Parathyroid adenoma (tissue), 2 donors: ENCODE data around the gene RALB.
"Not testable (repeated sequence)": the region's sequence is repeated elsewhere in the genome, so short reads cannot be mapped to it uniquely, and the experiment has no call there.

Source experiments
- H2AFZ ChIP-seq: fragments of 300-600 bp; sonication (generic); one replicate; pipeline ENCODE4 v1.7.0; 2017; ENCODE audit warnings: antibody characterized with exemption, mild to moderate bottlenecking
- H3K27ac ChIP-seq: fragments of 300-600 bp; sonication (generic); one replicate; pipeline ENCODE4 v1.7.0; 2017
- H3K27me3 ChIP-seq: fragments of 300-600 bp; sonication (generic); one replicate; pipeline ENCODE4 v1.7.0; 2017; ENCODE audit warnings: low read length; ENCODE audit not compliant: control insufficient read depth, insufficient read depth
- H3K36me3 ChIP-seq: fragments of 300-600 bp; sonication (generic); one replicate; pipeline ENCODE4 v1.7.0; 2017; ENCODE audit warnings: low read length; ENCODE audit not compliant: control insufficient read depth, insufficient read depth
- H3K4me1 ChIP-seq: fragments of 300-600 bp; sonication (generic); one replicate; pipeline ENCODE4 v1.7.0; 2017; ENCODE audit warnings: control low read depth
- H3K4me2 ChIP-seq: fragments of 300-600 bp; sonication (generic); one replicate; pipeline ENCODE4 v1.7.0; 2017; ENCODE audit warnings: low read length
- H3K4me3 ChIP-seq: fragments of 300-600 bp; sonication (generic); one replicate; pipeline ENCODE4 v1.7.0; 2017; ENCODE audit warnings: low read depth, low read length
- H3K79me2 ChIP-seq: fragments of 300-600 bp; sonication (generic); one replicate; pipeline ENCODE4 v1.7.0; 2017; ENCODE audit warnings: control low read depth
- H3K9ac ChIP-seq: fragments of 300-600 bp; sonication (generic); one replicate; pipeline ENCODE4 v1.7.0; 2017; ENCODE audit warnings: mild to moderate bottlenecking
- H3K9me3 ChIP-seq: fragments of 300-600 bp; sonication (generic); one replicate; pipeline ENCODE4 v1.7.0; 2017; ENCODE audit warnings: low read length; ENCODE audit not compliant: control insufficient read depth
- CTCF ChIP-seq: fragments of 300-600 bp; sonication (generic); IDR thresholded peaks from one replicate; pipeline ENCODE4 v1.7.0; 2017; ENCODE audit warnings: antibody characterized with exemption, mild to moderate bottlenecking
- donor health status: primary hyperparathyroidism.

Gene RALB

GRCh38 chr2:120320318-120320851, 67.7 kb downstream of the RALB start:
- no peak overlapping the region for H3K4me2 ChIP-seq
- H3K4me3 ChIP-seq = no peak overlapping the region
- H2AFZ ChIP-seq = no peak overlapping the region
- peaks cover 7% of the 10 kb centered on the region for H3K4me1 ChIP-seq
- H3K79me2 ChIP-seq = no peaks in the 10 kb centered on the region
- no peak for TF ChIP-seq CTCF
- no peaks in the 10 kb centered on the region for H3K9me3 ChIP-seq
- no peaks in the 10 kb centered on the region for H3K27me3 ChIP-seq
- no peaks in the 10 kb centered on the region for H3K36me3 ChIP-seq
- H3K27ac ChIP-seq = no peak overlapping the region
- H3K9ac ChIP-seq = no peak overlapping the region

- H2AFZ ChIP-seq, H3K27me3 ChIP-seq, H3K36me3 ChIP-seq, H3K4me1 ChIP-seq, H3K9me3 ChIP-seq, H3K27ac ChIP-seq, H3K4me3 ChIP-seq, H3K4me2 ChIP-seq, H3K79me2 ChIP-seq, H3K9ac ChIP-seq: not testable (repeated sequence)
Measured at GRCh38 chr2:120320887-120321556, 68.4 kb downstream of the RALB start.

GRCh38 chr2:120321721-120322284, 69.2 kb downstream of the RALB start:
- TF ChIP-seq CTCF = no peak
- Histone ChIP-seq H2AFZ (no peak overlapping the region), H3K36me3 (no peaks in the 10 kb centered on the region), H3K27ac (no peak overlapping the region), H3K4me3 (no peak overlapping the region), H3K79me2 (no peaks in the 10 kb centered on the region), H3K9ac (no peak overlapping the region), H3K27me3 (no peaks in the 10 kb centered on the region), H3K4me1 (peaks cover 7% of the 10 kb centered on the region), H3K4me2 (no peak overlapping the region), H3K9me3 (no peaks in the 10 kb centered on the region)

- H2AFZ ChIP-seq = no peak overlapping the region
- peaks cover 7% of the 10 kb centered on the region for H3K4me1 ChIP-seq
- H3K36me3 ChIP-seq = no peaks in the 10 kb centered on the region
- H3K9ac ChIP-seq = no peak overlapping the region
- no peaks in the 10 kb centered on the region for H3K27me3 ChIP-seq
- H3K79me2 ChIP-seq = no peaks in the 10 kb centered on the region
- no peak for TF ChIP-seq CTCF
- no peaks in the 10 kb centered on the region for H3K9me3 ChIP-seq
- no peak overlapping the region for H3K4me3 ChIP-seq
- no peak overlapping the region for H3K4me2 ChIP-seq
- H3K27ac ChIP-seq = no peak overlapping the region
Measured at GRCh38 chr2:120322329-120322728, 69.7 kb downstream of the RALB start.

GRCh38 chr2:120323214-120323613, 70.6 kb downstream of the RALB start:
- no peak overlapping the region for H3K4me3 ChIP-seq
- no peak overlapping the region for H3K9ac ChIP-seq
- H3K4me1 ChIP-seq = peaks cover 7% of the 10 kb centered on the region
- H3K36me3 ChIP-seq = no peaks in the 10 kb centered on the region
- H3K4me2 ChIP-seq = peak overlapping the region; percentile 9
- no peak for TF ChIP-seq CTCF
- H3K9me3 ChIP-seq = no peaks in the 10 kb centered on the region
- H2AFZ ChIP-seq = peak overlapping the region; percentile 35
- no peak overlapping the region for H3K27ac ChIP-seq
- H3K79me2 ChIP-seq = no peaks in the 10 kb centered on the region
- H3K27me3 ChIP-seq = no peaks in the 10 kb centered on the region
